K562 (cell line): Measurements from ENCODE around the gene TAF3. TPM values are rescaled to one million over a fixed set of nuclear protein-coding genes. Genes with fewer than 3 reads are reported as not detected.

ENCODE experiments used
- ATAC-seq: fragments of 200-7000 bp; cut with Tn5 transposase; 3 replicates; pipeline ENCODE4 v1.9.1; 2020; ENCODE audit warnings: moderate library complexity
- BruUV-seq: library from RNA; stranded (reverse); fragments of 400-500 nt; replicated peaks from 2 replicates; lab custom pipeline; 2021; lab: Mats Ljungman, UMichigan
- CTCF ChIA-PET: fragments of 300-600 bp; formaldehyde crosslinking; extraction: SDS; loops from one replicate; lab custom pipeline; 2021; ENCODE audit warnings: low intra/inter-chr PET ratio; lab: Yijun Ruan, JAX
- POLR2A ChIA-PET: fragments of 300-600, 350-650 bp; sonication (Branson Sonifier 250); formaldehyde crosslinking; extraction: SDS; loops from one replicate; lab custom pipeline; 2021; ENCODE audit warnings: antibody characterized with exemption, inconsistent platforms; lab: Yijun Ruan, JAX
- DNase-seq, 4 experiments: peaks; one replicate each; pipeline versions ENCODE4 v3.0.0 to v3.0.0-alpha.2; 2011 to 2018; ENCODE audit warnings: low spot score in 3 of 4, mixed read lengths in 3 of 4; ENCODE audit errors: extremely low read depth in 1 of 4
- FAIRE-seq: peaks from 2 replicates; lab custom pipeline; 2011; peaks lifted over from hg19 to GRCh38; lab: Jason Lieb, UNC
- H2AFZ ChIP-seq: 2 replicates; pipeline ENCODE4 v1.6.0; 2011; ENCODE audit warnings: low read depth, low read length, control low read depth, inconsistent platforms
- H3K27ac ChIP-seq: fragments of 200-600 bp; 3 replicates; pipeline ENCODE4 v1.8.0; 2011; ENCODE audit warnings: low read depth, mild to moderate bottlenecking, control low read depth, inconsistent platforms, low read length, moderate library complexity, mixed read lengths; ENCODE audit errors: extremely low read depth
- H3K27me3 ChIP-seq, 2 experiments: fragments of 300-600 bp in 1 of 2; 2 replicates in 1 of 2; 3 replicates in 1 of 2; pipeline versions ENCODE4 v1.6.0 to v1.8.0; 2011; ENCODE audit warnings: inconsistent platforms in 2 of 2, low read length in 2 of 2, mild to moderate bottlenecking in 1 of 2, mixed read lengths in 1 of 2, moderate library complexity in 1 of 2; ENCODE audit not compliant: control insufficient read depth in 2 of 2, insufficient read depth in 2 of 2
- H3K36me3 ChIP-seq: fragments of 300-600 bp; 3 replicates; pipeline ENCODE4 v1.8.0; 2011; ENCODE audit warnings: mild to moderate bottlenecking, low read length, inconsistent platforms; ENCODE audit not compliant: control insufficient read depth, insufficient read depth
- H3K4me1 ChIP-seq, 2 experiments: fragments of 200-600 bp in 1 of 2; replicated peaks in 1 of 2; 2 replicates in 1 of 2; 3 replicates in 1 of 2; pipeline versions ENCODE4 v1.5.1 to v1.8.0; 2011; ENCODE audit warnings: inconsistent platforms in 2 of 2, low read length in 2 of 2, mild to moderate bottlenecking in 1 of 2, mixed read lengths in 1 of 2, moderate library complexity in 1 of 2; ENCODE audit not compliant: control insufficient read depth in 2 of 2, insufficient read depth in 2 of 2
- H3K4me2 ChIP-seq: 2 replicates; pipeline ENCODE4 v1.6.1; 2011; ENCODE audit warnings: low read length, control low read depth, inconsistent platforms, mixed read lengths; ENCODE audit not compliant: insufficient read depth
- H3K4me3 ChIP-seq: fragments of 200-600 bp; sonication (generic), shearing (Covaris generic); 2 replicates; pipeline ENCODE4 v1.5.1; 2016; ENCODE audit warnings: control low read depth, inconsistent platforms
- H3K79me2 ChIP-seq: fragments of 200-600 bp; 3 replicates; pipeline ENCODE4 v1.8.0; 2011; ENCODE audit warnings: low read length, inconsistent platforms; ENCODE audit not compliant: control insufficient read depth, insufficient read depth
- H3K9ac ChIP-seq, 2 experiments: 2 replicates each; pipeline versions ENCODE4 v1.6.0 to v1.6.1; 2011; ENCODE audit warnings: low read depth in 2 of 2, low read length in 2 of 2, control low read depth in 1 of 2, inconsistent platforms in 1 of 2, mild to moderate bottlenecking in 1 of 2, mixed read lengths in 1 of 2; ENCODE audit not compliant: insufficient read depth in 1 of 2
- H3K9me1 ChIP-seq: one replicate; pipeline ENCODE4 v1.6.0; 2011; ENCODE audit warnings: inconsistent platforms, mild to moderate bottlenecking, low read length, moderate library complexity; ENCODE audit not compliant: control insufficient read depth, insufficient read depth
- H3K9me3 ChIP-seq: replicated peaks from 2 replicates; pipeline ENCODE4 v1.5.1; 2011; ENCODE audit warnings: low read depth, low read length, inconsistent platforms; ENCODE audit not compliant: control insufficient read depth, insufficient read depth
- H4K20me1 ChIP-seq: replicated peaks from 2 replicates; pipeline ENCODE4 v1.6.1; 2011; ENCODE audit warnings: low read length, inconsistent platforms, mixed read lengths; ENCODE audit not compliant: control insufficient read depth, insufficient read depth
- ATF2 ChIP-seq: sonication (generic); formaldehyde crosslinking; IDR thresholded peaks from 2 replicates; pipeline ENCODE4 v1.8.1; 2022; ENCODE audit warnings: missing genetic modification reagents
- CCNT2 ChIP-seq: IDR thresholded peaks from 2 replicates; pipeline ENCODE4 v1.6.1; 2011; ENCODE audit warnings: borderline replicate concordance, low read depth, mild to moderate bottlenecking, moderate library complexity, mixed read lengths, low read length; ENCODE audit not compliant: insufficient read length; ENCODE audit errors: extremely low read depth
- CHAMP1 ChIP-seq: fragments of 450-650 bp; IDR thresholded peaks from 2 replicates; pipeline ENCODE4 v1.6.1; 2016; ENCODE audit warnings: mild to moderate bottlenecking
- ETV5 ChIP-seq: sonication (generic); formaldehyde crosslinking; IDR thresholded peaks from 2 replicates; pipeline ENCODE4 v1.4.0; 2020; ENCODE audit warnings: low read depth, mild to moderate bottlenecking, missing genetic modification reagents
- FOS ChIP-seq: IDR thresholded peaks from 3 replicates; pipeline ENCODE4 v1.6.1; 2011; ENCODE audit not compliant: insufficient read length; ENCODE audit errors: extremely low read depth
- KAT2B ChIP-seq: IDR thresholded peaks from one replicate; pipeline ENCODE4 v1.6.1; 2012; ENCODE audit warnings: low read depth, mild to moderate bottlenecking, control low read depth, inconsistent platforms, low read length, moderate library complexity
- MCM3 ChIP-seq: fragments of 450-650 bp; IDR thresholded peaks from 2 replicates; pipeline ENCODE4 v1.6.1; 2016
- NR1H2 ChIP-seq: sonication (generic); formaldehyde crosslinking; IDR thresholded peaks from 2 replicates; pipeline ENCODE4 v1.4.0; 2020; ENCODE audit warnings: mild to moderate bottlenecking, missing genetic modification reagents
- NUFIP1 ChIP-seq: fragments of 450-650 bp; IDR thresholded peaks from 2 replicates; pipeline ENCODE4 v1.6.1; 2018; ENCODE audit not compliant: partially characterized antibody
- TFAM ChIP-seq: fragments of 250-450 bp; sonication (Bioruptor Pico); conservative IDR thresholded peaks from 2 replicates; pipeline ENCODE4 v1.5.0; 2021; ENCODE audit warnings: mild to moderate bottlenecking, moderate library complexity
- ZBTB43 ChIP-seq: sonication (generic); formaldehyde crosslinking; IDR thresholded peaks from 2 replicates; pipeline ENCODE4 v1.8.0; 2023; ENCODE audit warnings: mild to moderate bottlenecking, missing genetic modification reagents
- ZEB2 ChIP-seq: fragments of 450-650 bp; IDR thresholded peaks from 2 replicates; pipeline ENCODE4 v1.6.1; 2016
- ZFP91 ChIP-seq: sonication (generic); formaldehyde crosslinking; IDR thresholded peaks from 2 replicates; pipeline ENCODE4 v1.8.0; 2022; ENCODE audit warnings: mild to moderate bottlenecking, missing genetic modification reagents
- ZNF124 ChIP-seq: sonication (generic); formaldehyde crosslinking; IDR thresholded peaks from 2 replicates; pipeline ENCODE4 v1.8.1; 2022; ENCODE audit warnings: missing genetic modification reagents
- ZNF217 ChIP-seq: sonication (generic); formaldehyde crosslinking; IDR thresholded peaks from 2 replicates; pipeline ENCODE4 v1.8.0; 2022; ENCODE audit warnings: mild to moderate bottlenecking, missing genetic modification reagents
- ZNF24 ChIP-seq: fragments of 450-650 bp; IDR thresholded peaks from 2 replicates; pipeline ENCODE4 v1.6.1; 2016
- ZNF707 ChIP-seq: fragments of 250-450 bp; sonication (Bioruptor Pico); conservative IDR thresholded peaks from 2 replicates; pipeline ENCODE4 v1.8.0; 2022; ENCODE audit warnings: inconsistent platforms, mild to moderate bottlenecking, moderate library complexity
- WGBS: fragments of 100-300 bp; shearing (Covaris generic); methylation state at CpG from one replicate; pipeline ENCODE4 v1.1.6; 2016; ENCODE audit warnings: low coverage, mixed read lengths; ENCODE audit not compliant: insufficient coverage; ENCODE audit errors: missing lambda C conversion rate; 5-methylcytosine and 5-hydroxymethylcytosine counted together
- in situ Hi-C: fragments of 300-500 bp; cut with MboI; formaldehyde crosslinking; loops from 4 replicates; pipeline ENCODE4 v1.15.0; 2018; ENCODE audit warnings: inconsistent platforms, mixed read lengths
- intact Hi-C: fragments of 100-400 bp; cut with micrococcal nuclease; formaldehyde crosslinking; loops from 2 replicates; pipeline ENCODE4 v1.14.2; 2022
- polyA plus RNA-seq, 8 experiments: library from polyadenylated mRNA; depleted of rRNA in 4 of 8; stranded (reverse) in 5 of 8; unstranded in 3 of 8; fragments of >200 nt; fragmentation: Nextera tagmentation in 2 of 8; fragmentation: Illumina TruSeq in 1 of 8; extraction: Ambion mirVana in 2 of 8; extraction: Trizol in 1 of 8; gene quantifications; 2 replicates each; pipeline versions ENCODE4 v1.2.1 to v1.2.3, GENCODE V29; 2011 to 2014; ENCODE audit warnings: inconsistent platforms in 1 of 8, missing spikeins in 1 of 8
- total RNA-seq, 7 experiments: library from RNA; depleted of rRNA in 6 of 7; stranded (reverse); fragments of >200 nt in 6 of 7; fragmentation: Illumina TruSeq in 2 of 7; extraction: Trizol in 2 of 7; gene quantifications; 2 replicates each; pipeline versions ENCODE4 v1.2.1 to v1.2.3, GENCODE V29; 2011 to 2021; ENCODE audit warnings: low replicate concordance in 1 of 7

TAF3 gene
- total and polyA plus RNA-seq, 9 of the 15 experiments (the other 6 are each of a cell fraction or from before 2014, with no cell fraction given): 1.5 to 9.9 (median 4.1) TPM

- POLR2A ChIA-PET: interaction anchor here (0.6 to 0.7 kb wide), 2 partner anchors 22 to 202 kb away, joined by 3 to 4 read pairs; no protein-coding TSS in a partner anchor
- no peak overlapping the region for H3K9ac ChIP-seq
- no peaks in the 10 kb centered on the region for H3K79me2 ChIP-seq
- intact Hi-C loops (loop anchor here (5.0 kb wide), 1 partner anchor 1260 kb away; no protein-coding TSS in a partner anchor), in situ Hi-C loops (no loop called here)
- no peaks in the 10 kb centered on the region for H4K20me1 ChIP-seq
- no peak overlapping the region for H3K27ac ChIP-seq
- FAIRE-seq (no peak), ATAC-seq (no peak), DNase-seq (no peak)
- no peaks in the 10 kb centered on the region for H3K9me1 ChIP-seq
- no peaks in the 10 kb centered on the region for H3K36me3 ChIP-seq
- CTCF ChIA-PET: no interaction called here
- WGBS: 22% methylated on average over 26 of the region's 32 CpGs
- no peak overlapping the region for H3K4me3 ChIP-seq
- H3K4me1 ChIP-seq: peaks cover 0 to 15% of the 10 kb centered on the region in 2 experiments; a peak in 1 of 5 replicates
- peaks cover 44 to 57% of the 10 kb centered on the region in 2 experiments; a peak in 4 of 5 replicates for H3K27me3 ChIP-seq
- H2AFZ ChIP-seq: no peak overlapping the region
- no peak overlapping the region for H3K4me2 ChIP-seq
- BruUV-seq: no TSS peak
- H3K9me3 ChIP-seq: no peaks in the 10 kb centered on the region
- TF ChIP-seq NR1H2 (CRISPR knock-in tag) (no peak), ZNF24 (no peak), KAT2B (no peak), ZBTB43 (CRISPR knock-in tag) (no peak), CHAMP1 (no peak), MCM3 (no peak), ATF2 (CRISPR knock-in tag) (no peak), ZNF707 (CRISPR knock-in tag) (no peak), ZNF124 (no peak), ZEB2 (no peak), ETV5 (CRISPR knock-in tag) (no peak), TFAM (CRISPR knock-in tag) (no peak), CCNT2 (no peak), FOS (no peak), NUFIP1 (no peak), ZNF217 (CRISPR knock-in tag) (no peak), ZFP91 (no peak)
Measured at GRCh38 chr10:8037199-8037801, 219.0 kb downstream of the TAF3 start.
